Measurements from ENCODE around the gene LHB.

LHB gene

GRCh38 chr19:49017041-49017665, at the start of gene LHB:
LHB (minus strand) TSS chr19:49017091; CDS start chr19:49017081, 10 bp downstream.
- peak within 1 kb of the TSS; percentile 47 for H3K4me3 ChIP-seq (ENCODE audit: low read depth, low read length)
- H3K36me3 ChIP-seq (replicated peaks): peaks cover 14% of the 10 kb centered on the region
- no peak within 1 kb of the TSS for H3K27ac ChIP-seq
- peak; percentile 11 for TF ChIP-seq CTCF (IDR thresholded peaks at IDR 0.05; ENCODE audit: low read depth, low read length, missing control alignments)
- no peaks in the 10 kb centered on the region for H3K27me3 ChIP-seq (replicated peaks)
- in situ Hi-C loops (cut with HindIII; ENCODE audit: low pct_ligation_motif_present, low sequenced_read_pairs): no loop called here
- DNase-seq: no peak

GRCh38 chr19:49065905-49066512, 49.1 kb upstream of the LHB start:
- no peak overlapping the region for H3K4me3 ChIP-seq (ENCODE audit: low read depth, low read length)
- TF ChIP-seq CTCF (IDR thresholded peaks at IDR 0.05; ENCODE audit: low read depth, low read length, missing control alignments): no peak
- H3K27me3 ChIP-seq (replicated peaks): peaks cover 8% of the 10 kb centered on the region
- DNase-seq: no peak
- H3K36me3 ChIP-seq (replicated peaks): no peaks in the 10 kb centered on the region
- H3K27ac ChIP-seq: no peak overlapping the region
- in situ Hi-C loops (cut with HindIII; ENCODE audit: low pct_ligation_motif_present, low sequenced_read_pairs): no loop called here

- Histone ChIP-seq H3K4me3 (ENCODE audit: low read depth, low read length) (peak within 1 kb of the TSS; percentile 29), H3K27ac (no peak within 1 kb of the TSS), H3K27me3 (replicated peaks) (peaks cover 8% of the 10 kb centered on the region), H3K36me3 (replicated peaks) (no peaks in the 10 kb centered on the region)
- DNase-seq: no peak
- in situ Hi-C loops (cut with HindIII; ENCODE audit: low pct_ligation_motif_present, low sequenced_read_pairs): no loop called here
- TF ChIP-seq CTCF (IDR thresholded peaks at IDR 0.05; ENCODE audit: low read depth, low read length, missing control alignments): no peak
These were observed 48.1 kb upstream of the LHB start, which contains the start of gene NTF4 for GRCh38 chr19:49064768-49065611. NTF4 (minus strand) TSS chr19:49064818; CDS start chr19:49061997, 2,821 bp downstream.

GRCh38 chr19:49064029-49064629, 47.2 kb upstream of the LHB start:
- H3K36me3 ChIP-seq (replicated peaks): no peaks in the 10 kb centered on the region
- H3K27ac ChIP-seq: no peak overlapping the region
- peaks cover 8% of the 10 kb centered on the region for H3K27me3 ChIP-seq (replicated peaks)
- in situ Hi-C loops (cut with HindIII; ENCODE audit: low pct_ligation_motif_present, low sequenced_read_pairs): no loop called here
- H3K4me3 ChIP-seq (ENCODE audit: low read depth, low read length): no peak overlapping the region
- no peak for TF ChIP-seq CTCF (IDR thresholded peaks at IDR 0.05; ENCODE audit: low read depth, low read length, missing control alignments)
- no peak for DNase-seq

GRCh38 chr19:49061445-49061844, 44.6 kb upstream of the LHB start:
- no peaks in the 10 kb centered on the region for H3K36me3 ChIP-seq (replicated peaks)
- in situ Hi-C loops (cut with HindIII; ENCODE audit: low pct_ligation_motif_present, low sequenced_read_pairs): no loop called here
- no peak for DNase-seq
- TF ChIP-seq CTCF (IDR thresholded peaks at IDR 0.05; ENCODE audit: low read depth, low read length, missing control alignments): no peak
- H3K27ac ChIP-seq: no peak overlapping the region
- no peak overlapping the region for H3K4me3 ChIP-seq (ENCODE audit: low read depth, low read length)
- H3K27me3 ChIP-seq (replicated peaks): peaks cover 8% of the 10 kb centered on the region
